ENCODE results near the gene KCTD20. TPM values are rescaled to one million over a fixed set of nuclear protein-coding genes. Genes with fewer than 3 reads are reported as not detected.

Gene KCTD20
- total and polyA plus RNA-seq, 2 donors: 19.5 to 49.9 TPM

GRCh38 chr6:36523451-36523850, 80.7 kb downstream of the KCTD20 start:
- H3K36me3 ChIP-seq (ENCODE audit: control insufficient read depth in 2 of 2, insufficient read depth in 2 of 2, low read length in 1 of 2): peaks cover 39 to 83% of the 10 kb centered on the region in 2 donors
- 99% methylated on average over 8 of the region's 8 CpGs for WGBS
- H3K9me3 ChIP-seq (ENCODE audit: control insufficient read depth in 2 of 2, insufficient read depth in 1 of 2, low read length in 1 of 2): no peaks in the 10 kb centered on the region
- H3K27me3 ChIP-seq (ENCODE audit: control insufficient read depth in 2 of 2, insufficient read depth in 1 of 2, low read length in 1 of 2): no peaks in the 10 kb centered on the region
- H3K4me1 ChIP-seq (ENCODE audit: control insufficient read depth in 2 of 2, insufficient read depth in 2 of 2, low read length in 2 of 2): no peaks in the 10 kb centered on the region
- H3K27ac ChIP-seq (ENCODE audit: low read depth in 1 of 2, low read length in 1 of 2): no peak overlapping the region
- no peak for DNase-seq (ENCODE audit: low read depth in 6 of 9, low spot score in 9 of 9)
- H3K4me3 ChIP-seq (ENCODE audit: low read length in 2 of 2): no peak overlapping the region

- Histone ChIP-seq H3K36me3 (ENCODE audit: control insufficient read depth in 2 of 2, insufficient read depth in 2 of 2, low read length in 1 of 2) (peaks cover 38 to 81% of the 10 kb centered on the region in 2 donors), H3K9me3 (ENCODE audit: control insufficient read depth in 2 of 2, insufficient read depth in 1 of 2, low read length in 1 of 2) (no peaks in the 10 kb centered on the region), H3K4me3 (ENCODE audit: low read length in 2 of 2) (no peak overlapping the region), H3K27ac (ENCODE audit: low read depth in 1 of 2, low read length in 1 of 2) (no peak overlapping the region), H3K4me1 (ENCODE audit: control insufficient read depth in 2 of 2, insufficient read depth in 2 of 2, low read length in 2 of 2) (no peaks in the 10 kb centered on the region), H3K27me3 (ENCODE audit: control insufficient read depth in 2 of 2, insufficient read depth in 1 of 2, low read length in 1 of 2) (no peaks in the 10 kb centered on the region)
- no peak for DNase-seq (ENCODE audit: low read depth in 6 of 9, low spot score in 9 of 9)
- WGBS: 96% methylated on average over 6 of the region's 6 CpGs
Observed at GRCh38 chr6:36523936-36524499, 81.2 kb downstream of the KCTD20 start.

DNA sequence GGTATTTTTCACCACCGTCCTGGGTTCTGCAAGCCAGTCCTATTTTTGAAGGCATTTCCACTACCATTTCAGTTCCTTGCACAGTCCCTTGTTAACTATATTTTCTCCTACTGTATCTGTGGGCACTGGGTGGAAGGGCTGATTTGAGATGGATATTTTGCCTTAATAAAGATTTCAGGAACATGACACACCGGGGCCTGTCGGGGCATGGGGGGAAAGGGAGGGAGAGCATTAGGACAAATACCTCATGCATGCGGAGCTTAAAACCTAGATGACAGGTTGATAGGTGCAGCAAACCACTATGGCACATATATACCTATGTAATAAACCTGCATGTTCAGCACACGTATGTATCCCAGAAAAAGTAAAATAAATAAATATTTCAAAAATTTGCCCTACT, 82.1 kb downstream of the KCTD20 start:
- no peaks in the 10 kb centered on the region for H3K9me3 ChIP-seq (ENCODE audit: control insufficient read depth in 2 of 2, insufficient read depth in 1 of 2, low read length in 1 of 2)
- peaks cover 43 to 79% of the 10 kb centered on the region in 2 donors for H3K36me3 ChIP-seq (ENCODE audit: control insufficient read depth in 2 of 2, insufficient read depth in 2 of 2, low read length in 1 of 2)
- no peaks in the 10 kb centered on the region for H3K4me1 ChIP-seq (ENCODE audit: control insufficient read depth in 2 of 2, insufficient read depth in 2 of 2, low read length in 2 of 2)
- no peak overlapping the region for H3K4me3 ChIP-seq (ENCODE audit: low read length in 2 of 2)
- no peaks in the 10 kb centered on the region for H3K27me3 ChIP-seq (ENCODE audit: control insufficient read depth in 2 of 2, insufficient read depth in 1 of 2, low read length in 1 of 2)
- 85% methylated on average over 5 of the region's 5 CpGs for WGBS
- no peak for DNase-seq (ENCODE audit: low read depth in 6 of 9, low spot score in 9 of 9)
- H3K27ac ChIP-seq (ENCODE audit: low read depth in 1 of 2, low read length in 1 of 2): no peak overlapping the region

- WGBS: 95% methylated on average over 2 of the region's 2 CpGs
- Histone ChIP-seq H3K4me1 (ENCODE audit: control insufficient read depth in 2 of 2, insufficient read depth in 2 of 2, low read length in 2 of 2) (no peaks in the 10 kb centered on the region), H3K27me3 (ENCODE audit: control insufficient read depth in 2 of 2, insufficient read depth in 1 of 2, low read length in 1 of 2) (no peaks in the 10 kb centered on the region), H3K4me3 (ENCODE audit: low read length in 2 of 2) (no peak overlapping the region), H3K36me3 (ENCODE audit: control insufficient read depth in 2 of 2, insufficient read depth in 2 of 2, low read length in 1 of 2) (peaks cover 43 to 75% of the 10 kb centered on the region in 2 donors), H3K9me3 (ENCODE audit: control insufficient read depth in 2 of 2, insufficient read depth in 1 of 2, low read length in 1 of 2) (no peaks in the 10 kb centered on the region), H3K27ac (ENCODE audit: low read depth in 1 of 2, low read length in 1 of 2) (no peak overlapping the region)
- DNase-seq (ENCODE audit: low read depth in 6 of 9, low spot score in 9 of 9): no peak
Observed at GRCh38 chr6:36525346-36525745, 82.5 kb downstream of the KCTD20 start.

- no peak for DNase-seq (ENCODE audit: low read depth in 6 of 9, low spot score in 9 of 9)
- H3K4me1 ChIP-seq (ENCODE audit: control insufficient read depth in 2 of 2, insufficient read depth in 2 of 2, low read length in 2 of 2): no peaks in the 10 kb centered on the region
- peak overlapping the region in 1 of 2 donors; percentile 18 for H3K27ac ChIP-seq (ENCODE audit: low read depth in 1 of 2, low read length in 1 of 2)
- H3K9me3 ChIP-seq (ENCODE audit: control insufficient read depth in 2 of 2, insufficient read depth in 1 of 2, low read length in 1 of 2): no peaks in the 10 kb centered on the region
- peaks cover 39 to 72% of the 10 kb centered on the region in 2 donors for H3K36me3 ChIP-seq (ENCODE audit: control insufficient read depth in 2 of 2, insufficient read depth in 2 of 2, low read length in 1 of 2)
- no peak overlapping the region for H3K4me3 ChIP-seq (ENCODE audit: low read length in 2 of 2)
- WGBS: 70% methylated on average over 2 of the region's 2 CpGs
- H3K27me3 ChIP-seq (ENCODE audit: control insufficient read depth in 2 of 2, insufficient read depth in 1 of 2, low read length in 1 of 2): no peaks in the 10 kb centered on the region
Observed at GRCh38 chr6:36526066-36526465, 83.3 kb downstream of the KCTD20 start.

DNA sequence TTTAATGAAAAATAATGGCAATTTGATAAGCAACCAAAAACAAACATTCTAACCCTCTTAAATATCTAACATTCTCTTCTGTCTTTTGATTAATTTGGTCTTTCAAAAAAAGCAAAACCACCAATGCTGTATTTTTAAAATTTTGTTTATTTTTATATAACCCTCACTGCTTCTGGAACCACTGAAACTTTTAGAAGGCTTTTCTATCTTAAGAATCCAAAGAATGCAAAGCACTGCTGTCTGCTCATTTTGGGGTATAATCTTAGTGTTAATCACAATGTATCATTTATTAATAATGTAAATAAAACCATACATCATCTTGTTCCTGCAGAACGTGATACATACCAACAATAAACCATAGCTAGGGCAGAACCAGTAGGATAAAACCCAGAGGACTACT, 90.5 kb downstream of the KCTD20 start:
- no peaks in the 10 kb centered on the region for H3K4me1 ChIP-seq (ENCODE audit: control insufficient read depth in 2 of 2, insufficient read depth in 2 of 2, low read length in 2 of 2)
- no peaks in the 10 kb centered on the region for H3K9me3 ChIP-seq (ENCODE audit: control insufficient read depth in 2 of 2, insufficient read depth in 1 of 2, low read length in 1 of 2)
- DNase-seq (ENCODE audit: low read depth in 6 of 9, low spot score in 9 of 9): no peak
- H3K36me3 ChIP-seq (ENCODE audit: control insufficient read depth in 2 of 2, insufficient read depth in 2 of 2, low read length in 1 of 2): peaks cover 24 to 61% of the 10 kb centered on the region in 2 donors
- no peaks in the 10 kb centered on the region for H3K27me3 ChIP-seq (ENCODE audit: control insufficient read depth in 2 of 2, insufficient read depth in 1 of 2, low read length in 1 of 2)
- no peak overlapping the region for H3K27ac ChIP-seq (ENCODE audit: low read depth in 1 of 2, low read length in 1 of 2)
- 97% methylated on average over 1 of the region's 1 CpG for WGBS
- H3K4me3 ChIP-seq (ENCODE audit: low read length in 2 of 2): no peak overlapping the region

- H3K36me3 ChIP-seq (ENCODE audit: control insufficient read depth in 2 of 2, insufficient read depth in 2 of 2, low read length in 1 of 2): peaks cover 31 to 74% of the 10 kb centered on the region in 2 donors
- no peak for DNase-seq (ENCODE audit: low read depth in 6 of 9, low spot score in 9 of 9)
- no peaks in the 10 kb centered on the region for H3K27me3 ChIP-seq (ENCODE audit: control insufficient read depth in 2 of 2, insufficient read depth in 1 of 2, low read length in 1 of 2)
- peaks cover 0 to 4% of the 10 kb centered on the region in 2 donors for H3K4me1 ChIP-seq (ENCODE audit: control insufficient read depth in 2 of 2, insufficient read depth in 2 of 2, low read length in 2 of 2)
- no peaks in the 10 kb centered on the region for H3K9me3 ChIP-seq (ENCODE audit: control insufficient read depth in 2 of 2, insufficient read depth in 1 of 2, low read length in 1 of 2)
- H3K4me3 ChIP-seq (ENCODE audit: low read length in 2 of 2): no peak overlapping the region
- H3K27ac ChIP-seq (ENCODE audit: low read depth in 1 of 2, low read length in 1 of 2): no peak overlapping the region
- WGBS: 98% methylated on average over 3 of the region's 3 CpGs
Observed at GRCh38 chr6:36536873-36537547, 94.2 kb downstream of the KCTD20 start.

DNA sequence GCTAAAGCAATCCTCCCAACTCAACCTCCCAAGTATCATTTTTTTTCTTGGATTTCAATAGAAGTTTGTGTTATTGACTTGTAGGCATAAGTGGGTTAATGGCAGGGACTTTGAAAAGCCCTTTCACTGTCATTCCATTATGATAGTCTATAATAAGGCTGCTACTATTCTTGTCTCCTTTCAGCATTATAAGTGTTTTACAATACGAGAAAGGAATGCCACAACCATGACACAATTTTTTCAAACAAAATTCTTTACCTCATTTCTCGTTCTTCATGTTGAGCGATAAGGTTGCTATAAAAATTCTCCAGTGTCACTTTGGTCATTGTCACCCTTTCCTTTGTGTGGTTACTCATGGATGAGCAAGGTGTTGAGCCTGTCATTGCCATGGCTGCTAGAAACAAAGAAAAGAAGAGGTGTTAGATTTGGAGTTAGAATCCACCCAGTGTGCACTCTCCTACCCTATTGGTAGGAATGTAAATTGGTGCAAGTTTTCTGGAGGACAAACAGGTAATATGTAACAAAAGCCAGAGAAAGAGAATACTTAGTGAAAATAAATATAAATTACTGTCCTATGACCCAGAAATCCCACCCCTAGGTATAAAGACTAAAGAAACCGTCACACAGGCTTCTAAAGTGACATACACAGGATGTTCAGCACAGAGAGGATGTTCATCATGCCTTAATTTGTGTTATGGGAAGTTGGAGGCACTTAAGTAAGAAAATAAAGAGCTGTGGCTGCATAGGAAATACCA, 97.2 kb downstream of the KCTD20 start:
- Histone ChIP-seq H3K36me3 (ENCODE audit: control insufficient read depth in 2 of 2, insufficient read depth in 2 of 2, low read length in 1 of 2) (peaks cover 25 to 61% of the 10 kb centered on the region in 2 donors), H3K4me3 (ENCODE audit: low read length in 2 of 2) (no peak overlapping the region), H3K27ac (ENCODE audit: low read depth in 1 of 2, low read length in 1 of 2) (peak overlapping the region; percentile 28 to 70), H3K27me3 (ENCODE audit: control insufficient read depth in 2 of 2, insufficient read depth in 1 of 2, low read length in 1 of 2) (no peaks in the 10 kb centered on the region), H3K9me3 (ENCODE audit: control insufficient read depth in 2 of 2, insufficient read depth in 1 of 2, low read length in 1 of 2) (no peaks in the 10 kb centered on the region), H3K4me1 (ENCODE audit: control insufficient read depth in 2 of 2, insufficient read depth in 2 of 2, low read length in 2 of 2) (peaks cover 9 to 21% of the 10 kb centered on the region in 2 donors)
- 93% methylated on average over 4 of the region's 4 CpGs for WGBS
- peak in 3 of 9 donors; percentile 7 to 57 (median 21) for DNase-seq (ENCODE audit: low read depth in 6 of 9, low spot score in 9 of 9)

Data from thymus (tissue), 11 donors.